Thoracic aorta (tissue), 2 donors: ENCODE results near the gene PTPN2. TPM values are rescaled to one million over a fixed set of nuclear protein-coding genes. Genes with fewer than 3 reads are reported as not detected.
"Not testable (repeated sequence)": the region's sequence is repeated elsewhere in the genome, so short reads cannot be mapped to it uniquely, and the experiment has no call there.

Experiments used
- ATAC-seq: fragments of 150-250 bp; one replicate; pipeline ENCODE4 v1.8.0; 2017; ENCODE audit warnings: low read depth; ENCODE audit not compliant: insufficient number of reproducible peaks, low FRiP score
- DNase-seq: peaks from one replicate; pipeline ENCODE4 v3.0.0-alpha.2; 2020; ENCODE audit warnings: low spot score
- H3K27ac ChIP-seq, 2 donors: fragments of 200-600 bp; sonication (generic); 1 replicate in 1 of 2; 2 replicates in 1 of 2; pipeline ENCODE4 v1.5.1; 2016; ENCODE audit warnings: mild to moderate bottlenecking in 2 of 2, moderate library complexity in 2 of 2
- H3K27me3 ChIP-seq: fragments of 200-600 bp; sonication (generic); replicated peaks from 2 replicates; pipeline ENCODE4 v1.6.0; 2016; ENCODE audit warnings: mild to moderate bottlenecking; ENCODE audit not compliant: insufficient read depth
- H3K36me3 ChIP-seq: fragments of 200-600 bp; sonication (generic); one replicate; pipeline ENCODE4 v1.5.1; 2016
- H3K4me1 ChIP-seq, 2 donors: fragments of 200-600 bp; sonication (generic); 1 replicate in 1 of 2; 2 replicates in 1 of 2; pipeline versions ENCODE4 v1.5.1 to v1.6.0; 2016; ENCODE audit warnings: low read depth in 2 of 2, mild to moderate bottlenecking in 1 of 2; ENCODE audit not compliant: control insufficient read depth in 1 of 2
- H3K4me3 ChIP-seq: fragments of 200-600 bp; sonication (generic); 2 replicates; pipeline ENCODE4 v1.5.1; 2016; ENCODE audit warnings: mild to moderate bottlenecking
- H3K9me3 ChIP-seq: fragments of 200-600 bp; sonication (generic); 2 replicates; pipeline ENCODE4 v1.5.1; 2016
- total RNA-seq, 2 donors: library from RNA; depleted of rRNA; stranded (reverse); fragments of >200 nt; gene quantifications; one replicate each; pipeline versions ENCODE4 v1.1.0 to v1.2.3, GENCODE V29; 2016
- TF ChIP-seq, protein P1 (sequence below): fragments of 200-600 bp; sonication (generic); IDR thresholded peaks from one replicate; pipeline ENCODE4 v1.5.1; 2019; ENCODE audit warnings: antibody characterized with exemption

PTPN2 gene
- total RNA-seq, 2 donors from 2014 or later = 29.4 to 62.8 TPM

- TF ChIP-seq, protein P1, sequence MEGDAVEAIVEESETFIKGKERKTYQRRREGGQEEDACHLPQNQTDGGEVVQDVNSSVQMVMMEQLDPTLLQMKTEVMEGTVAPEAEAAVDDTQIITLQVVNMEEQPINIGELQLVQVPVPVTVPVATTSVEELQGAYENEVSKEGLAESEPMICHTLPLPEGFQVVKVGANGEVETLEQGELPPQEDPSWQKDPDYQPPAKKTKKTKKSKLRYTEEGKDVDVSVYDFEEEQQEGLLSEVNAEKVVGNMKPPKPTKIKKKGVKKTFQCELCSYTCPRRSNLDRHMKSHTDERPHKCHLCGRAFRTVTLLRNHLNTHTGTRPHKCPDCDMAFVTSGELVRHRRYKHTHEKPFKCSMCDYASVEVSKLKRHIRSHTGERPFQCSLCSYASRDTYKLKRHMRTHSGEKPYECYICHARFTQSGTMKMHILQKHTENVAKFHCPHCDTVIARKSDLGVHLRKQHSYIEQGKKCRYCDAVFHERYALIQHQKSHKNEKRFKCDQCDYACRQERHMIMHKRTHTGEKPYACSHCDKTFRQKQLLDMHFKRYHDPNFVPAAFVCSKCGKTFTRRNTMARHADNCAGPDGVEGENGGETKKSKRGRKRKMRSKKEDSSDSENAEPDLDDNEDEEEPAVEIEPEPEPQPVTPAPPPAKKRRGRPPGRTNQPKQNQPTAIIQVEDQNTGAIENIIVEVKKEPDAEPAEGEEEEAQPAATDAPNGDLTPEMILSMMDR = no peak
- H3K4me1 ChIP-seq = peaks cover 4 to 49% of the 10 kb centered on the region in 2 donors
- DNase-seq (no peak), ATAC-seq (no peak)
- no peaks in the 10 kb centered on the region for H3K27me3 ChIP-seq
- no peaks in the 10 kb centered on the region for H3K36me3 ChIP-seq
- no peak overlapping the region for H3K4me3 ChIP-seq
- peak overlapping the region in 1 of 2 donors; percentile 3 for H3K27ac ChIP-seq
- H3K9me3 ChIP-seq = no peaks in the 10 kb centered on the region
Measured at GRCh38 chr18:12879840-12880540, 4.0 kb downstream of the PTPN2 start.

DNA sequence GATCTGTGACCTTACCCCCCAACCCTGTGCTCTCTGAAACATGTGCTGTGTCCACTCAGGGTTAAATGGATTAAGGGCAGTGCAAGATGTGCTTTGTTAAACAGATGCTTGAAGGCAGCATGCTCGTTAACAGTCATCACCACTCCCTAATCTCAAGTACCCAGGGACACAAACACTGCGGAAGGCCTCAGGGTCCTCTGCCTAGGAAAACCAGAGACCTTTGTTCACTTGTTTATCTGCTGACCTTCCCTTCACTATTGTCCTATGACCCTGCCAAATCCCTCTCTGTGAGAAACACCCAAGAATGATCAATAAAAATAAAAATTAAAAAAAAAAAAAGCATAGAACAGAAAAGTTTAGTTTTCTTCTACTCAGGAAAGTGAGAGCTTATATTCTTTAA, 9.0 kb downstream of the PTPN2 start:
- H3K36me3 ChIP-seq, H3K27me3 ChIP-seq, H3K9me3 ChIP-seq, DNase-seq, H3K27ac ChIP-seq, ATAC-seq, H3K4me3 ChIP-seq: not testable (repeated sequence)
- H3K4me1 ChIP-seq = peaks cover 0 to 18% of the 10 kb centered on the region in 2 donors

GRCh38 chr18:12873961-12874567, 10.0 kb downstream of the PTPN2 start:
- H3K27ac ChIP-seq, H3K9me3 ChIP-seq, DNase-seq, H3K4me3 ChIP-seq, H3K4me1 ChIP-seq, H3K36me3 ChIP-seq, H3K27me3 ChIP-seq, ATAC-seq: not testable (repeated sequence)

DNA sequence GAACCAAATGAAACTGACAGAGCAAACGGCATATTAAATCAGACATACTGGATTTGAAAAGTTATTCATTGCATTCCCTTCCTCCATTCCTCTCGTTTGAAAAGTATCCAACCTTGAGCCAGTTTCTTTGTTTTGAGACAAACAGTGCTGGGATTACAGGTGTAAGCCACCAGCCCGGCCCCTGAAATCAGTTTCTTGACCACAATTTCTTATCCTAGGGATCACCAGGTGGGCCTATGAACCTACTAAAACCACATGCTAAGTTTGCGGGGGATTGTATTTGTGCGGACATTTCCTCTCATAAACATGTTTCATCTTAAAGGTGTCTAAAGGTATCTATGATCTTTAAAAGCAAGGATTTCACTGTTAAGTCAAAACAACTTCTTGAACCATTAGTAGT, 11.6 kb downstream of the PTPN2 start:
- H3K9me3 ChIP-seq = no peaks in the 10 kb centered on the region
- H3K4me3 ChIP-seq = no peak overlapping the region
- H3K27ac ChIP-seq = no peak overlapping the region
- ATAC-seq = no peak
- no peaks in the 10 kb centered on the region for H3K4me1 ChIP-seq
- no peaks in the 10 kb centered on the region for H3K36me3 ChIP-seq
- TF ChIP-seq, protein P1 = no peak
- DNase-seq = no peak
- no peaks in the 10 kb centered on the region for H3K27me3 ChIP-seq

GRCh38 chr18:12868576-12868975, 15.5 kb downstream of the PTPN2 start:
- Histone ChIP-seq H3K4me1 (peaks cover 0 to 6% of the 10 kb centered on the region in 2 donors), H3K27me3 (no peaks in the 10 kb centered on the region), H3K36me3 (no peaks in the 10 kb centered on the region), H3K4me3 (no peak overlapping the region), H3K9me3 (no peaks in the 10 kb centered on the region), H3K27ac (no peak overlapping the region)
- DNase-seq = no peak
- ATAC-seq = no peak
- TF ChIP-seq, protein P1 = no peak

GRCh38 chr18:12867441-12868123, 16.5 kb downstream of the PTPN2 start:
- ATAC-seq (no peak), DNase-seq (no peak)
- Histone ChIP-seq H3K4me1 (peaks cover 0 to 6% of the 10 kb centered on the region in 2 donors), H3K27ac (no peak overlapping the region), H3K4me3 (no peak overlapping the region), H3K27me3 (no peaks in the 10 kb centered on the region), H3K9me3 (no peaks in the 10 kb centered on the region), H3K36me3 (no peaks in the 10 kb centered on the region)
- TF ChIP-seq, protein P1 = no peak
